Liver (tissue), 9 donors: ENCODE results near the gene GNG14. TPM values are rescaled to one million over a fixed set of nuclear protein-coding genes. Genes with fewer than 3 reads are reported as not detected.

ENCODE experiments used
- DNase-seq: peaks from one replicate; pipeline ENCODE4 v3.0.0-alpha.2; 2017; ENCODE audit warnings: low spot score
- H3K27ac ChIP-seq, 2 donors: one replicate each; pipeline ENCODE4 v1.7.0; 2013; ENCODE audit warnings: inconsistent platforms in 2 of 2, low read length in 2 of 2, control low read depth in 1 of 2, low read depth in 1 of 2, mild to moderate bottlenecking in 1 of 2
- H3K27me3 ChIP-seq, 4 donors: one replicate each; pipeline versions ENCODE4 v1.6.1 to v1.7.0; 2013; ENCODE audit warnings: low read length in 3 of 4, inconsistent platforms in 1 of 4, mild to moderate bottlenecking in 1 of 4, moderate library complexity in 1 of 4; ENCODE audit not compliant: control insufficient read depth in 4 of 4, insufficient read depth in 4 of 4
- H3K36me3 ChIP-seq, 4 donors: one replicate each; pipeline versions ENCODE4 v1.6.1 to v1.7.0; 2013; ENCODE audit warnings: low read length in 3 of 4, mild to moderate bottlenecking in 3 of 4, low read depth in 1 of 4, moderate library complexity in 1 of 4; ENCODE audit not compliant: control insufficient read depth in 4 of 4, insufficient read depth in 3 of 4
- H3K4me1 ChIP-seq, 4 donors: one replicate each; pipeline versions ENCODE4 v1.6.1 to v1.7.0; 2013; ENCODE audit warnings: low read length in 3 of 4, mild to moderate bottlenecking in 3 of 4, moderate library complexity in 1 of 4; ENCODE audit not compliant: control insufficient read depth in 4 of 4, insufficient read depth in 4 of 4
- H3K4me3 ChIP-seq, 3 donors: one replicate each; pipeline versions ENCODE4 v1.6.1 to v1.7.0; 2013; ENCODE audit warnings: low read length in 3 of 3, control low read depth in 1 of 3, low read depth in 1 of 3, mild to moderate bottlenecking in 1 of 3
- H3K9ac ChIP-seq, 2 donors: one replicate each; pipeline ENCODE4 v1.7.0; 2013; ENCODE audit warnings: low read length in 2 of 2, mild to moderate bottlenecking in 2 of 2, moderate library complexity in 2 of 2, control low read depth in 1 of 2, low read depth in 1 of 2
- H3K9me3 ChIP-seq, 4 donors: one replicate each; pipeline versions ENCODE4 v1.6.1 to v1.7.0; 2013; ENCODE audit warnings: low read length in 3 of 4; ENCODE audit not compliant: control insufficient read depth in 4 of 4
- ATF3 ChIP-seq: IDR thresholded peaks from 2 replicates; pipeline ENCODE4 v1.6.1; 2016; ENCODE audit warnings: antibody characterized with exemption
- FOXA1 ChIP-seq: IDR thresholded peaks from 2 replicates; pipeline ENCODE4 v1.6.1; 2016; ENCODE audit warnings: antibody characterized with exemption
- FOXA2 ChIP-seq: IDR thresholded peaks from 2 replicates; pipeline ENCODE4 v1.6.1; 2016; ENCODE audit warnings: antibody characterized with exemption
- GABPA ChIP-seq, 2 donors: IDR thresholded peaks in 1 of 2; conservative IDR thresholded peaks in 1 of 2; 2 replicates each; pipeline ENCODE4 v1.6.1; 2016; ENCODE audit warnings: antibody characterized with exemption in 2 of 2, mild to moderate bottlenecking in 1 of 2, moderate library complexity in 1 of 2
- HNF4A ChIP-seq, 2 donors: conservative IDR thresholded peaks; 2 replicates each; pipeline ENCODE4 v1.6.1; 2016; ENCODE audit warnings: antibody characterized with exemption in 2 of 2, mild to moderate bottlenecking in 2 of 2
- HNF4G ChIP-seq: IDR thresholded peaks from 2 replicates; pipeline ENCODE4 v1.6.1; 2016; ENCODE audit warnings: antibody characterized with exemption
- JUND ChIP-seq, 2 donors: IDR thresholded peaks; 2 replicates each; pipeline ENCODE4 v1.6.1; 2016; ENCODE audit warnings: antibody characterized with exemption in 2 of 2
- MAX ChIP-seq: IDR thresholded peaks from 2 replicates; pipeline ENCODE4 v1.6.1; 2016; ENCODE audit warnings: antibody characterized with exemption
- REST ChIP-seq: IDR thresholded peaks from 2 replicates; pipeline ENCODE4 v1.6.1; 2016; ENCODE audit warnings: antibody characterized with exemption, mild to moderate bottlenecking
- RXRA ChIP-seq, 2 donors: IDR thresholded peaks; 2 replicates each; pipeline ENCODE4 v1.6.1; 2017 to 2018; ENCODE audit warnings: antibody characterized with exemption in 2 of 2, mild to moderate bottlenecking in 1 of 2
- SP1 ChIP-seq: IDR thresholded peaks from 2 replicates; pipeline ENCODE4 v1.6.1; 2018; ENCODE audit warnings: antibody characterized with exemption, mild to moderate bottlenecking
- TAF1 ChIP-seq: conservative IDR thresholded peaks from 2 replicates; pipeline ENCODE4 v1.6.1; 2016; ENCODE audit warnings: antibody characterized with exemption, mild to moderate bottlenecking
- YY1 ChIP-seq: IDR thresholded peaks from 2 replicates; pipeline ENCODE4 v1.6.1; 2016; ENCODE audit warnings: antibody characterized with exemption, mild to moderate bottlenecking
- WGBS: extraction: QIAGEN DNeasy Blood & Tissue Kit; methylation state at CpG from one replicate; pipeline ENCODE4 v1.1.7; 2013; 5-methylcytosine and 5-hydroxymethylcytosine counted together
- polyA plus RNA-seq, 2 donors: library from polyadenylated mRNA; stranded (reverse) in 1 of 2; unstranded in 1 of 2; fragments of 200-250 nt in 1 of 2; fragments of >200 nt in 1 of 2; fragmentation: Nextera tagmentation in 1 of 2; extraction: Ambion mirVana in 1 of 2; gene quantifications; one replicate each; pipeline versions ENCODE4 v1.2.1 to v1.2.3, GENCODE V29; 2013 to 2015
- total RNA-seq, 2 donors: library from RNA; depleted of rRNA; stranded (reverse); fragments of >200 nt; gene quantifications; one replicate each; pipeline ENCODE4 v1.2.3, GENCODE V29; 2014
- TF ChIP-seq, protein P1 (sequence below): IDR thresholded peaks from 2 replicates; pipeline ENCODE4 v1.6.1; 2016; ENCODE audit warnings: antibody characterized with exemption
- donor health status: healthy.
- donor health status: healthy.
- donor health status: healthy.
- donor health status: healthy.
- donor health status: healthy.

GNG14 gene
- total and polyA plus RNA-seq, 4 donors: not detected

DNA sequence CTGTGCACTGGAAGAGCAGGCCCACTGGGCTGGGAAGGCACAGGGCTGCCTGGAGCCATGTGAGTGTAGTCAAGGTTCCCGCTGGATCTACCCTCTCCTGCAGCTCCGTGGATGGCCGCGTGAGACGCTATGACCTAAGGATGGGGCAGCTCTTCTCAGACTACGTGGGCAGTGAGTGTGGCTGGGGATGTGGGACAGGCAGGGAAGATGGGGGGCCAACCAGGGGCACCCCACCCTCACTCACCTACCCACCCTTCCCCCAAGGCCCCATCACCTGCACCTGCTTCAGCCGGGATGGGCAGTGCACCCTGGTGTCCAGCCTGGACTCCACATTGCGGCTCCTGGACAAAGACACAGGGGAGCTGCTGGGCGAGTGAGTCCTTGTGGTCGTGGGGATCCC, 15.1 kb upstream of the GNG14 start:
- Histone ChIP-seq H3K4me1 (peaks cover 13 to 24% (median 22%) of the 10 kb centered on the region in 4 donors), H3K9ac (no peak overlapping the region)

DNA sequence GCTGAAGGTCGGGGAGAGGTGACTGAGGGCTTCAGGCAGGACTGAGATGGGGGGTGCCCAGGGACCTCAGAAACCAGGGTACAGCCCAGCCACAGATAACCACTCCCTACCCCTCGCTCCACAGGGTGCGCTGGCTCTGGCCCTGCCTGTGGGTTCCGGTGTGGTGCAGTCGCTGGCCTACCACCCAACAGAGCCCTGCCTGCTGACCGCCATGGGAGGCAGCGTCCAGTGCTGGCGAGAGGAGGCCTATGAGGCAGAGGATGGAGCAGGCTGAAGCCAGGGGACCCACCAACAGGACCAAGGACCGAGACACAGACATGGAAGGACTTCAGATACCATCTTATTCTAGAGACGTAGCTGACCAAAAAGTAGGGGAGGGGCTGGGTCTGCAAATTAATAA, 12.4 kb upstream of the GNG14 start:
- Histone ChIP-seq H3K4me1 (peaks cover 4 to 28% (median 20%) of the 10 kb centered on the region in 4 donors), H3K9me3 (no peaks in the 10 kb centered on the region), H3K27ac (no peak overlapping the region), H3K4me3 (no peak overlapping the region), H3K9ac (no peak overlapping the region), H3K27me3 (no peaks in the 10 kb centered on the region), H3K36me3 (peaks cover 16 to 46% (median 28%) of the 10 kb centered on the region in 4 donors)
- WGBS: 95% methylated on average over 10 of the region's 10 CpGs
- DNase-seq: no peak
- TF ChIP-seq JUND (IDR thresholded peaks at IDR 0.05) (no peak), FOXA1 (no peak), HNF4A (conservative IDR thresholded peaks at IDR 0.05) (no peak), MAX (no peak), REST (no peak), SP1 (no peak), FOXA2 (no peak), TAF1 (no peak)
- TF ChIP-seq, protein P1, sequence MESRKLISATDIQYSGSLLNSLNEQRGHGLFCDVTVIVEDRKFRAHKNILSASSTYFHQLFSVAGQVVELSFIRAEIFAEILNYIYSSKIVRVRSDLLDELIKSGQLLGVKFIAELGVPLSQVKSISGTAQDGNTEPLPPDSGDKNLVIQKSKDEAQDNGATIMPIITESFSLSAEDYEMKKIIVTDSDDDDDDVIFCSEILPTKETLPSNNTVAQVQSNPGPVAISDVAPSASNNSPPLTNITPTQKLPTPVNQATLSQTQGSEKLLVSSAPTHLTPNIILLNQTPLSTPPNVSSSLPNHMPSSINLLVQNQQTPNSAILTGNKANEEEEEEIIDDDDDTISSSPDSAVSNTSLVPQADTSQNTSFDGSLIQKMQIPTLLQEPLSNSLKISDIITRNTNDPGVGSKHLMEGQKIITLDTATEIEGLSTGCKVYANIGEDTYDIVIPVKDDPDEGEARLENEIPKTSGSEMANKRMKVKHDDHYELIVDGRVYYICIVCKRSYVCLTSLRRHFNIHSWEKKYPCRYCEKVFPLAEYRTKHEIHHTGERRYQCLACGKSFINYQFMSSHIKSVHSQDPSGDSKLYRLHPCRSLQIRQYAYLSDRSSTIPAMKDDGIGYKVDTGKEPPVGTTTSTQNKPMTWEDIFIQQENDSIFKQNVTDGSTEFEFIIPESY: no peak

More for the DNA sequence above, 15.1 kb upstream of the GNG14 start:
- no peaks in the 10 kb centered on the region for H3K9me3 ChIP-seq
- no peaks in the 10 kb centered on the region for H3K27me3 ChIP-seq
- no peak for TF ChIP-seq RXRA (IDR thresholded peaks at IDR 0.05)
- no peak for TF ChIP-seq YY1
- TF ChIP-seq REST: no peak
- TF ChIP-seq ATF3: no peak
- no peak for TF ChIP-seq SP1
- no peak for TF ChIP-seq HNF4G
- TF ChIP-seq GABPA (IDR thresholded peaks at IDR 0.05 in 1 of 2, conservative IDR thresholded peaks at IDR 0.05 in 1 of 2): no peak
- TF ChIP-seq TAF1: no peak
- no peak for TF ChIP-seq JUND (IDR thresholded peaks at IDR 0.05)
- TF ChIP-seq, protein P1: no peak
- H3K4me3 ChIP-seq: no peak overlapping the region
- no peak for DNase-seq
- 93% methylated on average over 10 of the region's 10 CpGs for WGBS
- no peak overlapping the region for H3K27ac ChIP-seq
- peaks cover 8 to 34% (median 17%) of the 10 kb centered on the region in 4 donors for H3K36me3 ChIP-seq
